Hypothalamus (tissue), 51 donors: ENCODE measurements around the gene POTEB2.
"Not testable (repeated sequence)": the region's sequence is repeated elsewhere in the genome, so short reads cannot be mapped to it uniquely, and the experiment has no call there.

Experiments
- DNase-seq, 51 donors: peaks; one replicate each; lab custom pipeline; 2025; lab: John Stamatoyannopoulos, UW

POTEB2 gene

DNA sequence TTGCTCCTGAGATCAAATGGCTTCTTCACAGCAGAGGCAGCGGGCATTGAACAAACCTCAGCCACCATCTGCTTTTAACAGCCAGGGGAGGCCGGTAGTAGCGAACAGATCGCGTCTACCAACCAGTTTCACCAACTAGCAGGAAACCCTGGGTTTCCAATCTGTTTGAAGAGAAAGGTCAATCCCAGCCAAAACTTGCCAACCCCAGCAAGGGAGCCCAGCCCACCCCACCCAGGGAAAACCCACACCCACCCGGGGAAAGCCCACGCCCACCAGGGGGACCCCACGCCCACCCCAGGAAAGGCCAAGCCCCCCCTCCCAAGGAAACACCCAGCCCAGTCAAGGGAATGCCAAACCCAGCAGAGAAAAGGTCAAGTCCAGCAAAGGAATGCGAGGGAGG, at the start of gene POTEB2:
Gene POTEB2, minus strand, starts transcription at position 101 of the 400 bp plus-strand sequence. Its CDS starts 33 bp downstream, at position 68.
- not testable (repeated sequence) for DNase-seq

DNA sequence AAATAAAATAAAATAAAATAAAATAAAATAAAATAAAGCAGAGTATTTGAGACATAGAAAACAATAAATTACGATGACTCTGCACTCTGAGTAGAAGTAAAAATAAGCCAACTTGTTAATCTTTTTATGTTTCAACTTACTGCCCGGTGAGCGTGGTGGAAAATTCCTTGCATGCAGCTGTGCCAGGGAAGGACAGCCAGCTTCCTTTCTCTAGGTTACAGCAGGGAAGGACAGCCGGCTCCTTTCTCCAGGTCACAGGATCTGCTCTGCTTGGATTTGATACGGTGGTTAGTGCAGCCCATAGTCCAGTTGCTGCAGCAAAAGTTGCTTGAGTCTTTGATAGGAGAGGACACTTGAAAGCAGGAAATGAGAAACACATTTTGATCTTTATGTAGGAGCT, 13.8 kb upstream of the POTEB2 start:
- DNase-seq, result not testable (repeated sequence)

DNA sequence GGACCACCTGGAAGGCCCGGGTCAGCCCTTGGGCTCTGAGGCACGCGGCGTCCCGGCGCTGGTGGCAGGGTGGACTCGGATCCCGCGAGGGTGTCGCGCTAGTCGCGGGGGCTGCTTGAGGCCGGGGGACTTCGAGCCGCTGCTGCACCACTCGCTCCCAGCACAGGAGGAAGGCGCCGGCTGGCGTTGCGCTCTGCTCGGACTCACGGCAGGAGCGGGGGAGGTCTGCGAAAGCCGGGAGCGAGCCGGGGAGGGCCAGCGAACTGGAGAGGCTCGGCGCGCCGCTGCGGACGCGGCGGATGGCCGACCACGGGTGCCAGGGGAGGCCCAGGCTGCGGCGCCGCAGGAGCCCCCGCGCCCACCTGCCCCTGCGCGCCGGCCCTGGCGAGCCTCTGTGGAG, 12.3 kb upstream of the POTEB2 start:
- not testable (repeated sequence) for DNase-seq

DNA sequence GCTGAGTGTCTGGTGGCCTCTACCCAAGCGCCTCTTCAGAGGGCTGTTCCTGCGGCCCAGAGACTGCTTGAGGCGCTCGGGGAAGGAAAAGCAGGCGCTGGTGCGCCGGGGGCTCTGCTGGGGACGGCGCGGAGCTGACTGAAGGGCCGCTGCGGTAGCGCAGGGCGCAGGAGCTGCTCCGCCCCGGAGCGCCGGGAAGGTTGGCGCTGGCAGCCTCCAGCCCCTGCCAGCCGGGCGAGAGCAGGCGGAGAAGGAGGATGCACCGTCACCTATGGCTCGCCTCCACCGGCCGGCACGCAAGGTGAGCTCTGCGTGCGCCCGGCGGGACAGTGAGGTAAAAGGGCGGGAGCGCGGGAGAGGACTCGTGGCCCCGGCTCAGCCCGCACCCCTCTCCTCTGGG, 11.7 kb upstream of the POTEB2 start:
- not testable (repeated sequence) for DNase-seq
